ENCODE results near the gene XPO6.

The XPO6 gene

GRCh38 chr16:28110074-28110473 lies 101.7 kb downstream of the XPO6 start:
- no peak for DNase-seq (ENCODE audit: low spot score)

DNA sequence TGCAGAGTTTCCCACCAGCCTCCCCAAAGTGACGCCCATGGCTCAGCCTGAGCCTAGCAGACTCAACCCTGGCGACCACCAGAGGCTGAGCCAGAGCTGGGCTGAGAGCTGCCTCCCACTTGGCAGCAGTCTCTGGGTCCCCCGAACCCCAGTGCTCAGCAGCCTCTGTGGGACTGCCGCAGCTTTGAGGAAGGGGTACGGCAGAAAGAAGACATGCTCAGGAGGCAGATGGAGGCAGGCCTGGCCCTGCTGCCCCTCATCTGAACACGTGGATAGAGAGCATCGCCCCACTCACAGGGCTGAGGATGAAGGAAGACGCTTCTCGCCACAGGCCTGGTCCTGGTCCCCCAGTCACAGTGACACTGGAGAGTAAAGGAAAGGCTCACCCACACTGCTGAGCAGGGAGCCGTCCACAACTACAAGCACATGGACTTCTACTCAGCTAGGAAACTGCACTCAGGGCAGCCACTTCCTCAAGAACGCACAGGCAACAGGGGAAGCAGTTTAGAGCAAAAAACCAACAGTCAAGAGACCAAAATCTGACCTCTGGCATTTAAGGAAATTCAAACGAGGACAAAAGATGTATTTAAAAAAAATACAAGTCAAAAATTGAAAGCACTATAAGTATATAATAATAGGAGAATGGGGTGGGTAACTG lies 103.0 kb downstream of the XPO6 start:
- peak; percentile 24 for DNase-seq (ENCODE audit: low spot score)

DNA sequence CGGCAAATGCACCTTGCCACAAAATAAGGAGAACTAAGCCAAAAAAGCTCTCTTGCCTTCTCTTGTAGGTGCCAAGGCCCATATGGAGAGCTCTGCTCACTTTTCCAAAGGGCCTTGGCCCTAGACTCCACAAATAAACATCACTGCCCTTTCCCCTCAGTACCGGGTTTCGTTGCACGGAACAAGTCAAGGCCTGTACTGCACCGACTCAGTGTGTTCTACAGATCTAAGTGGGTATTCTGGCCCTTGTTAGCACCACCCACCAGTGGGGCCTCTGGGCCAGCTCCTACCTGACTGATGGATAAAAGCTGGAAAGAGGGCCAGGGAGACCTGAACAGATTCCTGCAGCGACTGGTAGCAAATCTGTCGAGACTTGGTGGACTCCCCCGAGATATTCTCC lies 104.5 kb downstream of the XPO6 start:
- no peak for DNase-seq (ENCODE audit: low spot score)

GRCh38 chr16:28106467-28107215 lies 105.1 kb downstream of the XPO6 start:
- no peak for DNase-seq (ENCODE audit: low spot score)

- DNase-seq (ENCODE audit: low spot score): no peak
Measured at GRCh38 chr16:28105954-28106353, 105.8 kb downstream of the XPO6 start.

- DNase-seq (ENCODE audit: low spot score): no peak
Measured at GRCh38 chr16:28105297-28105696, 106.5 kb downstream of the XPO6 start.

DNA sequence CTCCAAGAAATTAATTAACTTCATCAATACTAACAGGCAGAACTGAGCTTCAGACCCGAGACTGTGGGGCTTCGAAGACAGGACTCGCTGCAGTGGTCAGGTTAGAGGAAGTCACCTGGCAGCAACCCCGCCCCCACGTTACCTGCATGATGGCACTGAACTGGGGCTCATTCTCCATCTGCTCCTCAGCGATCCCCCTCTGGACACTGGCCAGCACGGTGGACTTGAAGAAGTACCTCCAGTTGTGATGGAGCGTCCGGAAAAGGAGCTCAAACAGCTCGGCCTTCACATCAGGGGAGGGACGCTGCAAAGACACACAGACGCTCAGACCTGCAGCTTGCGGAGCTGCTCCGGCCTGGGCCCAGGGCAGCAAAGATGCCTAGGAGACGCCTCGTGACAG lies 107.4 kb downstream of the XPO6 start:
- no peak for DNase-seq (ENCODE audit: low spot score)

- no peak for DNase-seq (ENCODE audit: low spot score)
Measured at GRCh38 chr16:28103516-28104170, 108.1 kb downstream of the XPO6 start.

DNA sequence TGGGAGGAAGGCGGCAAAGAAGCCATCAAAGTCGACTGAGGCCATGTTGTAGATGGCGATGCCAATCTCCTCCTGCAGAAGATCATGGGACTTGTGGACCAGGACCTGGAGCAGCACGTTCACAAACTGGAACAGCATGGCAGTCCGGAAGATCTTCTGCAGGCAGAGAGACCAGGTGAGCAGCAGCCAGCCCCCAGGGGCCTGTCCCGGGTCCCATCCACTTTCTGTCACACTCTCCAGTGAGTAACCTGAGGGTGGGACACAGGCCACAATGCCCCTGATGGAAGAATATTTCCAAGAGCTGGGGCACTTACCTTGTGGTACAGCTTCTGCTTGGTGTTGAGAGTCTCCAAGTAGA lies 110.3 kb downstream of the XPO6 start:
- DNase-seq (ENCODE audit: low spot score): no peak

GRCh38 chr16:28100810-28101532 lies 110.8 kb downstream of the XPO6 start:
- DNase-seq (ENCODE audit: low spot score): no peak

DNA sequence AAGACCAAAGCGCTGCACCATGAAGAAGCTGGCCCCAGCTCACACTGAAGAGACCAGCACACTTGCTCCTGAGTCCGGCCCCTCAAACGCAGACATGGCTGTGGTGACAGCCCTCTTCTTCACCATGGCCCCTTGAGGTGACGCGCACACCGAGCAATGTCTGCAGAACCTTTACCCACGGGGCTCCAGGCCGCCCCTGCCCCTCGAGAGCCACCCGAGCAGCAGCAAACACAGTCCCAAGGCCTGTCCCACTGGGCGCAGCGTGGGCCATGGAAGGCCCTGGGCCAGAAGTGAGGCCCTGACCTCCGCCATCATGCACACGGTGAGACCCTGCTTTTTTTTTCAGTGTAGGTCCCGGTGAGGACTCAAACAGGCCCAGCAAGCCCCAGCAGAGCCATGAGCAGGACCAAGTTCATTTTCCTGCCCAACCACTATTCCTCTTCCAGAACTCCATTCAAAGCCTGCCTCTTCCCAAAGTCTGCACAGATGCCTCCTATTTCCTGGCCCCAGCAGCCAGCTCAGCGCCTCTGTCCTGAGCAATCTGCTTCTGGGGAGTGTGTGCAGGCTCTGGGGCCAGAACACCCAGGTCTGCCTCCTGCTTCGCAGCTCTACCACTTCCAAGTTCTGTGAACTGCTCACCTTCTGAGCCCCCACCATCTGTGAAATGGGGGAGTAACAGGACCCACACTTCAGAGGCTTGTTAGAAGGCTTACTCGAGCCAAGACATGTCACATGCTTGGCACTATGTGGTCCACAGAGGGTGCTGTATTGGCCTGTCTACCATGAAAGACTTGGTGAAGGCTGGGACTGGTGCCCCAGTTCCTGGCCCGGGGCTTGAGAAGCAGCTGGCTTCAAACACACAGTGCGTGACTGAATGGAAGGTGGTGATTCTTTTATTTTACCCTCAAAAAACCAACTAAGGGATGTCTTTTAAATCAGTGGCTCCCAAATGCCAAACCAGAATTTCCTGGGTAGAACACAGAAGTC lies 112.5 kb downstream of the XPO6 start:
- DNase-seq (ENCODE audit: low spot score): peak; percentile 25

DNA sequence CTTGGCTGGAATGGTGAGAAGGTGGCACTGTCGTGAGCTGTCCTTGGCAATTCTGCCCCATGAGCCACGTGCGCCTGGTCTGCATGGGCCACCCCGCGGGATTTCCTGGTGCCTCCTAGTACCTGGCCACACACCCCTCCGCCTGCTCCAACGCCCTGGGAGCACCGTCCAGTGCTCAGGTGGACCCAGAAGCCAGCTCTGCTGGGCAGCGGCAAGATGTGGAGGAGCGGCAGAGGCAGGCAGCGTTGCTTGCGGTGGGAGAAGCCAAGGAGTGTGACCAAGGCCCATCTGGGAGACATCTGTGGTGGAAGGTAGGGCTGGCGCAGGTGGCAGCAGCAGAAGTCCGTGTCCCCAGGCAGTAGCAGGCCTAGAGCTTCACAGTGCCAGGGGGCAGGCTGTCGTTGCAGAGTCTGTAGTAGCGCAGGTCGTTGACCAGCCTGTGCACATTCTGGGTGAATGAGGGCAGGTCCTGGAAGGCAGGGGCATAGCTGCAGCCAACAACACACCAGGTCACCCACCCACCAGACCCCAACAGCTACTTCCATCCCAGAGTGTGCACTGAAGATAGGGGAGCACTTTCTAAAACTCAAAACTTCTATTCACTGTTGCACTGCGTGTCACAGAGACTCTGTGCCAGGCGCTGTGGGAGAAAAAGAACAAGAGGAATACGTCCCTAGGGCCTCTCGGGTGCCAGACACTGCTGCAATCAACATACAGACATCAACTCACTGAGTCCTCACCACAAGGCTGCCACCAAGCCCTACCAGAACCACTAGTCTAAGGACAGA lies 113.4 kb downstream of the XPO6 start:
- no peak for DNase-seq (ENCODE audit: low spot score)

- no peak for DNase-seq (ENCODE audit: low spot score)
Measured at GRCh38 chr16:28096983-28097899, 114.5 kb downstream of the XPO6 start.

DNA sequence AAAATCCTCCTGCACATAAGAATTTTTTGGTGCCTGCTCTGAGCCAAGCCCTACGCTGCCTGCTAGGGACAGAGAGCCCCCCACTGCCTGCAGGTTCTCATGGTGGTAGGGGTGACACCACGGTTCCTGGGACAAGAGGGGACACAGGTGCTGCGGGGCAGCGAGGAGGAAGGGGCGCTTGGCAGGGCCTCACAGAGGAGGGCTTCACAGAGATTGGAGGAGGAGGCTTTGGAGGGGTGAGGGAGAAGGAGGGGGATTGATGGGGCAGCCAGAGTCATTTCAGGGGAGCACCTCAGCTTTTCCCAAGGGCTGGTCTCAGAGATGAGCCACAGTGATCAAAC lies 118.4 kb downstream of the XPO6 start:
- DNase-seq (ENCODE audit: low spot score): no peak

- DNase-seq (ENCODE audit: low spot score): no peak
Measured at GRCh38 chr16:28092721-28093384, 118.9 kb downstream of the XPO6 start.

DNA sequence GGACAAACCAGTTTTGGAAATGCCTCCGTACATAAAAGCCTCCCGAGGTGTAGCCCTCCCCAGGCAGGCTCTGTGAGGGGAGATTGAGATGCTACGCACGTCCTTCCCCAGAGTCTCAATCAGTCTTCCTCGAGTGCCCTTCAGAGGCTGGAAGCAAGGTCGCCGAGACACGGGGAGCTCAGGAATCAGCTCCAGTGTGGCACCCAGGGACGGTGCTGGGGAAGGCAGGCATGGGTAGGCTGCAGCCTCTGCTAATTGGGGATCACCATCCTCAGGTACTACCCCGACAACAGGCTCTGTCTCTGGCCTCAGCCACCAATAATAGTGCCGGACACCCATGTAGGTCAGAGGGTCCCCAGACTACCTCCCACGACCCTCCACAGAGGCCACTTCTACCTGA lies 120.1 kb downstream of the XPO6 start:
- DNase-seq (ENCODE audit: low spot score): no peak

DNA sequence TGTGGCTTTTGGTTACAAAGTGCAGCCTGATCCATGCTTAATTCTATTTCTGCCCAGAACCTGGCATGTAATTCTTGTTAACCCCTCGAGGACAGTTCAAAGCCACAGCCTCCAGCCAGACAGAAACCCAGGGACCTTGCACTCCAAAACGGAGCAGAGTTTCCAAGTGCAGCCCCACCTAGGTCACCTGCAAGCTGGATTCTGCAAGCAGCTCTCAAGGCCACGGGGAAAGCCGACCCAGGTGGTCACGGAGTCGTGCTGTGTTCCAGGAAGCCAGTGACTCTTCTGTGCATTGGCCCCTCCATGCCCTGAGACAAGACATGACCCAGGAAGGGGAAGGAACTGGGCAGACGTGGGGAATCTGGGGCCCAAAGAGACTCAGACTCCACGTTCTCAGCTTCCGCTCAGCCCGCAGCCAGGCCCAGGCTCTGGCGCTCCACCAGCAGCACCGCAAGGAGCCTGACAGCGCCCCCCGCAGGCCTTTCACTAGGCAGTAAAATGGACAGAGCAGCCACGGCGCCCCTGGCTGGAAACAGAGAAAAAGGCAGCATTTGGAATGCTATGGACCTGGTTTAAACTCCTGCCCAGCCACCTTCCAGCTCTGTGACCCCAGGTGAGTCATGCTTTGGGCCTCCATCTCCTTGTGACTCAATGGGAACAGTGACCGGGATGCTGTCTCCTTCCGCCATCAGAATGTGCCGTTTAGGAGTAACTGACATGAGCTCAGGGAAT lies 121.0 kb downstream of the XPO6 start:
- DNase-seq (ENCODE audit: low spot score): no peak

- no peak for DNase-seq (ENCODE audit: low spot score)
Measured at GRCh38 chr16:28089992-28090365, 121.8 kb downstream of the XPO6 start.

Data from pons (tissue), 1 donor.